ENCODE results near the gene SMOC1.

The SMOC1 gene

DNA sequence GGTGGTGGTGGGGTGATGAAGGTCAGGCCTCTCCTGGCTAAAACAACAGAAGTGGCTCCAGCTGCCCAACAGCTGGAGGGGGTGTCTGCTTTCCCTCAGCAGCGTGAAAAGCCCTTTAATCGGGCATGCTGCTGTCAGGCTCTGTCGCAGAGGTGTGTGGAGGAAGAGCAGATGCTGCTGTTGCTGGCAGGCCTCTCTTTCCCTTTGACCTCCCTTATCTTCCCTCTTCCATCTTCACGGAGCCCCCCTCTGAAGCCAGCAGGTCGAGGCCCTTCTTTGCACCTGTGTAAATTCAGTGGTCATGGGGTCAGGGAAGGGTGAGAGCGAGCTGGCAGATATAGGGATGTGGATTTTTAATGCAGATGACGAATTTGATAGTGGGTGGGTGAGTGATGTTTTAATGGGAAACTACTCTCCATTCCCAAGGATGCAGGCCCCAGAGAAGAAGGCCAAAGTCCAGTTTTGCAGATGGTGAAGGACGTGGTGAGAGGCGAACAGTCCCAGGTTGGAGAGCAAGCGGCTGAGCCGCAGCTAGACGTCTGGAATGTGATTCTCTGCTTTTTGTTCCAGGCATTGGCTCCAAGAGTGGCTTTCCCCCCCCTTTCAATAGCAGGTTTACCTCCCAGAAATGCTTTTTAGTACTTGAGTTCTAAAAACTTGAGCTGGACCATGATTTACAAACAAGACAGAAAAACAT lies 64.0 kb downstream of the SMOC1 start:
- DNase-seq: no peak

DNA sequence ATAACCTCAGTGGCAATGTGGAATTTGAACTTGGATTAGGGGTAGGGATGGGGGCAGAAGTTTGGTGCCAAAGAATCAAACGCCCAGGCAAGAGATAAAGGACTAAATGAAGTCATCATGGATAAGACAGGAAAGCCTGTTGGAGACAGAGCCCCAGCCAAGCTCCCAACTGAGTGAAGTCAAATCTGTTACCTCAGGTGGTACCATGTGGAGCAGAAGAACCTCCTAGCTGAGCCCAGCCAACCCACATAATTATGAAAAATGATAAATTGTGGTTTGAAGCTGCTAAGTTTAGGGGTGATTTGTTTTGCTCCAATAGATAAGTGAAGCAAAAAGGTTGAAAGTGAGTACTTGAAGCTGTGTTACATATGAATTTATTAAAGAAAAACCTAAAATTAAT lies 66.1 kb downstream of the SMOC1 start:
- DNase-seq: no peak

DNA sequence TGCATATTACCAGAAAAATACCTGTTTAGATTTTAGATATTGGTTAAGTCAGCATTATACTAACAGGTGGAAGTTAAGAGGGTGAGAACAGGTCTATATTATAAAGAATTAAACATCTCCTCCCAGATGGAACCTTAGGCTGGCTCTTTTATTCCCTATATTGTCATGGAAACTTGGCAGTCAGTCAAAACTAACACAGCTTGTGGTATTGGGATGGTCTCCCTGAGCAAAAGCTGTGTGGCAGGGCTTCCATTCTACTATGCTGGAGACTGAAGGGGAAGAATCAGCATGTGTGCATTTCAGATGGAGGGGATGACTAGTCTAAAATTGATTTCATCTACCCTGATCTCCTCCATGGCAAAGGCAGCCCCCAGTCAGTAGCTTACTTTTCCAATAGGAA lies 66.7 kb downstream of the SMOC1 start:
- DNase-seq: no peak

DNA sequence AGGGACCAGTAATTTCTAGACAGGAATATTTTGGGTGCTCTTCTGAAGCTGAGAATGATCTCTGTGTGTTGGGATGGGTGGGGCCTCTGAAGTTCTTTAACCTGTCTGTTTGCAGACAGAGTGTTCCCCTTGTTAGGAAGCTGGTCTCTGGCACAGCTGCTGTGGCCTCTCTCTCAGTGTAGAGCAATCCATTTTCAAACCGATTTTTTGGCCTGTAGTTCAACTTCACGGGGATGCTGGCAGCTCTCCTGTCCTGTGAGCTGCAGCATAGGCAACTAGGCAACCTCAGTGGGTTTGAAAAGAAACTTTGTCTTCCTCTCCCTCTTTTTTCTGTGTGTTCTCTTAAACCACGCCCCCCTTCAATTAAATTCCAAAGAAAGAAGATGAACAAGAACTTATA lies 69.1 kb downstream of the SMOC1 start:
- DNase-seq: no peak

DNA sequence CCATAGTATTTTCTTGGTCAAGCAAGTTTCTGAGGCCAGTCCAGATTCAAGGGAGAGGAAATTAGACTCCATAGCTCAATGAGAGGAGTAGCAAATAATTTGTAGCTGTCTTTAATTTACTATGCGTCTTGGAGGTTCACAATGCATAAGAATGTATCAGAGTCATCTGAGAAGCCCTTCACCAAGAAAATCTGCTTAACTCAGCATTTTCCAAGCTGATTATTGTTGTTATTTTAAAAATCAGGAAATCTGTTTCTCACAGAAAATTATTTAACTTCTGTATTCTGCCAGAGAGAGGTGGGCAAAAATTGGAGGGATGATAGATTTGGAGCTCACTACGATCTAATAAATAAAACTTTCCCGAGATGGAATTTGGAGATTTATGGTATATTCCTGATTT lies 72.0 kb downstream of the SMOC1 start:
- DNase-seq: no peak

DNA sequence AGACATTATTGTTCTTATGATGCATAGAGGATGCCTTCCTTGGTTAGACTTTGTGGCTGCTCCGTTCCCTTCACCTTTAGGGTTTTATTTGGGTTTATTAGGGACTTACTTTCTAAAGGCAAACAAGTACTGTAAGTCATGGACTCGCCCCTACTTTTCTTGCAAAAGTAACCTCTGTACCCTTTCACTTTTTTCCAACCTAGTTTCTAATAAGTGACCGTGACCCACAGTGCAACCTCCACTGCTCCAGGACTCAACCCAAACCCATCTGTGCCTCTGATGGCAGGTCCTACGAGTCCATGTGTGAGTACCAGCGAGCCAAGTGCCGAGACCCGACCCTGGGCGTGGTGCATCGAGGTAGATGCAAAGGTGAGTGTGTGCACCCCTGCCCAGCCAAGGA lies 72.7 kb downstream of the SMOC1 start:
- no peak for DNase-seq

DNA sequence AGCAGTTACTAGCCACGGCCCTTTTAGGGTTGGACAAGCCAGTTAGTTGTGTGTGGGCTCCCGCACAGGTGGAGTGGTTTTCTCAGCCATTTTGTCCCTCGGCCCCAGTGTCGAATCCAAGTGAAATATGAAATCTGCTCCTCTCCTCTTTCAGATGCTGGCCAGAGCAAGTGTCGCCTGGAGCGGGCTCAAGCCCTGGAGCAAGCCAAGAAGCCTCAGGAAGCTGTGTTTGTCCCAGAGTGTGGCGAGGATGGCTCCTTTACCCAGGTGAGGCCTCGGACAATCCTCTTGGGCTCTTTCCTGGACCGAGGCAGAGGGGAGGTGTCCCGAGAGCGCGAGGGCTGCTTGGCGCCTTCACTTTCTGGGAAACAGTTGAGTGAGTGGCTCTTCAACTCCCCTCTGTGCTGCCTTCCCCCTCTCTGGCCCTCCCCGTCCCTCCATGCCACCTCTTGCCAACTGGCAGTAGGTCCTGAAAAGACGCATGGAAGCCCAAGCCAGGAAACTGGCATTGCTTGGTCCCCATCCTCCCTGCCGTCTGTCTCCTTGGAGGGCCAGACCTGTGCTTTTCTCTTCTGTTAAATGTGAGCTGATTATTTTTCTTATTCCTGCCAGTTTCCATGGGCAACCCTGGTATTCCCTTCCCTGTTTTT lies 74.2 kb downstream of the SMOC1 start:
- peak; percentile 47 for DNase-seq

DNA sequence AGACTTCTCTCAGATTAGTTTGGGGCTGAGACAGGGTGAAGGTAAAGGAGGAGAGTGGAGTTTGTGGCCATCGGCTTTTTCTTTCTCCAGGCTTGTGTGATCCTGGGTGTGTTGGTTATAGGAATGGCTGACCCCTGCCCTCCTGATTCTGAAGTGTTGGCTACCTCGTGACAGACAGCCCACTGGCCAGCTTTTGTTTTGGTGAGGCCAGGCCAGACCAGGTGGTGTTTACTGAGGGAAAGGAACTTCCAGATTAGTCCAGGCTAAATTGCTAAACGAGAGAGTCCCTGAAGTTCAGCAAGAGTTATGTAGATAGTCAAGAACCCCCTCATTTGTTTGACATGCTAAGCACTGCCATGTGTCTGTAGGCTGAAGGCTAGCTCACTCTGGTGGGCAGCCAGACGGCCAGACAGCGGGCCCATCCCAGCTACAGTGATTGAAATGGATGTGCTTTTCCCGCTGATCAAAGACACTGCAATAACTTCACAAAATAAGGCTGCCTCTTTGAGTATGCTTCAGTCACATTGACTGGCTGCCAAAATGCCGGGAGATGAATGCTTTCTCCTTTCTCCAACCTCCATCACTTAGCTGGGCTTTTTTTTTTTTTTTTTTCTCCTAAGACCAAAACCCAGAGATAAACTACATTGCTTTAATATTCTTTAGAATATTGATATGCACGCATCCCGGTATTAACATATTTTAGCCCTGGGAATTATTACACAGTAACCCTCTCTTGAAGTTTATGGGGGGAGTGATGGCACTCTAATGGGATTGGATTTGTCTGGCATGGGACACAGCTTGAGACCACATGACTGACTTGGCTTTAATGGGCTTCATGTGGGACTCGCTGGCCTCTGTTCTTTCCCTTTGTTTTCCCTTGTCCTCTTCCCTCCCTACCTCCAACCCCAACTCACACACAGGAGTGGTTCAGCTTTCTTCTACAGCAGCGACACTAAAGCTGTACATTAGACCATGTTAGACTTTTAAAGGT lies 76.9 kb downstream of the SMOC1 start:
- DNase-seq: no peak

DNA sequence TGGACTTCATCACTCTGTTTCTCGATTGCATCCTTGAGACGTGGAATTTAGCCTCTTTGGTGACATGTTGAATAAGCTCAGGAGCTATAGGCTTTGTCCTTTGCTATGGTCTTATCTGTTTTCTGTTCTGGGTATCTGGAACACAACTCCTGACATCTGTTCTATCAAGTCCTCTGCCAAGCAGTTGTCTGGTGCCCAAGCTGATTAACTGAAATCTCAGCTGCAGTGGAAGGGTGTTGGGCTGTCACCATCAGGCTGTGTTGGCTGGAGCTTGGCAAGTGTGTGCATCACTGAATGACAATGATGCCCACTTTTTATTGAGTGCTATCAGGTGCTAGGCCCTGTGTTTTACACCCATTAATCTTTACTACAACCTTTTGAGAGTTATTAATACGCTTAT lies 77.8 kb downstream of the SMOC1 start:
- no peak for DNase-seq

DNA sequence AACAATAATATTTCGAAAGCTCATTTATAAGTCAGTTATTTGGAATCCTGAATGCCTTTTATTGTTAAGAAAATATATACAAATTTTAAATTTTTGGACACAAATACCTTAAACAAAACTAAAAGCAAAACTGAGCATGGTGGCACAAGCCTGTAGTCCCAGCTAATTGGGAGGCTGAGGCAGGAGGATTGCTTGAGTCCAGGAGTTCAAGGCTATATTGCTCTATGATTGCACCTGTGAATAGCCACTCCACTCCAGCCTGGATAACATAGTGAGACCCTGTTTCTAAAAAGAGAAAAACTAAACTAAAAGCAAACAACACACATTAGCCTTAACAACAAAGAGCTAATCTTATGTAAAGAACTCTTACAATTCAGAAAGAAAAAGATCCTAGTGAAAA lies 78.8 kb downstream of the SMOC1 start:
- DNase-seq: no peak

DNA sequence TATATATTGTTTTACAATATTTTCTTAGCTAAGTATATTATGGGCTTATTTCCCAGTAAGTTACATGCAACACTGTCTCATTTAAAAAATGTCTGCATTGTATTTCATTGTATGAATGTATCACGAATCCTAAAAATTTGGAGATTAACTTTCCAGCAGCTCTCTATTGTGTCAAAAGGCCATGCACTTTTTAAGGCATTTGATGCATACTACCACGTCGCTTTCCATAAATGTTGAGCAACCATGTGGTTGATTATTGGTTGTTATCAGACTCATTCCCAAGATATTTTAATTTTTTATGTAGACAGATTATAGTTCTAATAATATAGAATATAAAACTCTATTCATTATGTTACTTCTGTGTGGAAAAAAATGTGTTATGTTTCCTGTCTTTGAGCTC lies 79.9 kb downstream of the SMOC1 start:
- DNase-seq: no peak

DNA sequence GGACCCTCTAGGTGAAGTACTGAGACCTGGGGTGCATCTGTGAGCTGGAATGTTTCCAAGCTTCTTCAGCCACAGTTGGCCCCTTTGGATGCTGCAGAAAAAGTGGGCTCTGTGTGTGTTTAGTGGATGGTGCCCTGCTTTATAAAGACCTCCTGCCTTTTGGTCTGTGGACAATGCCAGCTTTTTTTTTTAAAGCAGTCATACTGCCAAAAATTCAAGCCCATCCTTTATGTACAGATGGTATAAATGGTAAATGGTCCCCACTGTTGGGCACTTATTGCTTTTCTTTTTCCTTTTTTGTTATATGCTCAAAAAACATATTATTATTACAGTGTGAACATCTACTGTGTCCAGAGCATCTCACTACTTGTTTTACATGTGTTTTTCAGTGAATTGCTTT lies 81.1 kb downstream of the SMOC1 start:
- DNase-seq: no peak

DNA sequence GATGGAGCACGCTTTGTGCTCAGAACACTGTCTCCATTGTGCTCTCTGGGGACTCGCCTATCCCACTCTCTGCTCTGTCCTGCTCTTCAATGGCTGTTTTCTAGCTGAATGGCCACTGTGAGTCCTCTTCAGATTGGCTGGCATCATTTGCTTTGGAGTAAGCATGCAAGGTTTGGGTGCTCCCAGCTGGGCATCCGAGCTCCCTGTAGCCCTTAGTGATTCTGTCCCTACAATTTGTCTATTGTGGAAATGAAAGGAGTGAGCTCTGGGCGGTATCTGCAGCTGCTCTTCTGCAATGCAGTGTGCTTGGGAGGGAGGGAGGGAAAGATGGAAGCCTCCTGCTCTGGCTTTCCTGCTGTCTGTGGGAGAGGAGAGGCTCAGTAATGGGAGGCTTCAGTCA lies 84.8 kb downstream of the SMOC1 start:
- no peak for DNase-seq

DNA sequence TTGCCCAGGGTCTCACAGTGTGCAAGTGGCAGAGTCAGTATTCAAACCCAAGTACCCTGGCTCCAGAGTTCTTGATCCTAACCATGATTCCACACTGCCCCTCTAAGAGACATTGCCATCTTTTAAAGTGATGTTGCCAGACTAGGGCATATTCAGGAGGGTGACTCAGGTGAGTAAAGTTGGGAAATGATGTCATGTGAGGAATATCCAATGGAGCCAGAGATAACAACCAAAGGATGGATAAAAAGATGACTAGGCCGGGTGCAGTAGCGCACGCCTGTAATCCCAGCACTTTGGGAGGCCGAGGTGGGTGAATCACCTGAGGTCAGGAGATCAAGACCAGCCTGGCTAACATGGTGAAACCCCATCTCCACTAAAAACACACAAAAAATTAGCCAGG lies 85.6 kb downstream of the SMOC1 start:
- no peak for DNase-seq

DNA sequence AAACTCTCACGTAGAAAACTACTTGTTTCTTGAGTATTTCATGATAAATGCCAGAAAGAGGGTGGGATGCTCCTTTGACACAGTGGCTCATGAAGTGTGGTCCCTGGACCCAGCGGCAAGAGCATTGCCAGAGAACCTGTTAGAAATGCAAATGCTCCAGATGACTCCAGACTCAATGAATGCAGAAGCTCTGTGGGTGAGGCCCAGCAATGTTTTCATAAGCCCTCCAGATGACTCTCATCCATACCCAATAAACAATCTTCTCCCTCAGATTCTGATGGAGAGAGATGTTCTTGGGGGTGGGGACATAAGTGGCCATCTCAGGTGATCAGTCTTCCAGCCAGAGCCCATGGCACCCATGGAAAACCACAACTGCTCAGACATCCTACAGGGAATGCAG lies 88.9 kb downstream of the SMOC1 start:
- DNase-seq: no peak

DNA sequence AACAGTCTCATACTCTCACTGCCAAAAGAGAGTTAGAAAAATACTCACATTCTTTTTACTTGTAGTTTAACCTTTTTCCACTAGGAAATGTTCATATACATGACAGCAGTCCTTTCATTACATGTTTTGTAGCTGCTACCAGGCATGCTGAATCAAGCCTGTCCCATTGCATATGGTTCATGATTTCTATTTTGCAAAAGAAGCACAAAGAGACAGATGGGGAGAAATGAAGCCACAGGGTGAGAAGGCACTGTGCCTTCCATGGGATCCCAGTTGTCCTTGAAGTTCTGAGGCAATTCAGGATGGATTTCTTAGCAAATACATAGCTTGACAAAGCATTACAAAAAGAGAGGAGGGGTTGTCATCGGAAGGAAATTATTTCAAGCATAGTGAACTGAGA lies 89.5 kb downstream of the SMOC1 start:
- DNase-seq: no peak

DNA sequence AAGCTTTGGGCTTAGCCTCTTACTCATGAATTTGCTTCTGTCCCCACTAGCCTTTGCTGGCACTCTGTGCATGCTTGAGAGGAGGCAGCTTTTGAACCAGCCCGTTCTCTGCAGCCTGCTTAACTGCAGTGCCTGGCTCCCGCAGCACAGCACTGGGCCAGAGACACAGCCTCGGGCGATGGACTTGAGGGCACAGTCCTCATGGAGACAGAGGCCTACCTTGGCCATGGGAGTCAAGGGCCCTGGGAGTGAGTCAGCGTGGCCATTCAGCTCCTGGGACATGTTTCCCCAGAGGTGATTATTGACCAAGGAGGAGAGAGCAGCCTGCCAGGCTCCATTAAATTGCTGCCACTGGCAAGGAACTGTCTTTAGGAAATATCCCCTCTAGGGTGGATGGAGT lies 93.5 kb downstream of the SMOC1 start:
- no peak for DNase-seq

DNA sequence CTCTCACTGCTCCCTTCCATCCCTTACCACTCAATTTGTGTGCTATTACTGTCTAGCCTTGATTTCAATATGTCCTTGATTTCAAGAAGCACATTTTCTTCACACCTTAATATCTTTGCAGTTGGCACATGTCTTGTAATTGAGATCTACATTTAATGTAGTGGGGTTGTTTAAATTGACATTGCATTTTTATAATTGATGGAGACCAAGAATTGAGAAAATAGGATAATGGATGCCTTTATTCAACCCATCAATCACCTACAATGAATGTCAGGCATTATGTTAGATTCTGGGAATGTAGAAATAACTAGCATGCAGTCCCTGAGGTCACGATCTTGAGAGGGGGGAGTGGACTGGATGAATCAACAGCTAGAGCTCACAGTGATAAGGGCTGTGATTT lies 94.6 kb downstream of the SMOC1 start:
- no peak for DNase-seq

DNA sequence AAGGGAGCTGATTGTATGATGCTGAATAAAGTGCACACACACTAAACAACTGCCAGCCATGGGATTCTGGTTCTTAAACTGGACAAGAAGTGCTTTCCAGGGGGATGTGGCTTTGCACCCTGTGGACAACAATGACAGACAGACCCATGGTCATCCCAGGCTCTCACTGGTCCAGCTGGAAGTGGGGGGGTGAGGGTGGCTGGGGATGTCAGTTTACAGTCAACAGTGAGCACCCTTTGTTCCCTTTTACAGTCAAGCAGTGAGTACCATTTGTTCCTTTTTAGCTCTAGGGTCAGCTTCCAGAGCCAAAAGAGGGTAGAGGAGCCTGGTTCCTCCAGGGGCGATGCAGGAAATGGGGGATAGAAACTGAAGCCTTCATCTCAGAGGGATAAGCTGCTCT lies 100.7 kb downstream of the SMOC1 start:
- DNase-seq: no peak

DNA sequence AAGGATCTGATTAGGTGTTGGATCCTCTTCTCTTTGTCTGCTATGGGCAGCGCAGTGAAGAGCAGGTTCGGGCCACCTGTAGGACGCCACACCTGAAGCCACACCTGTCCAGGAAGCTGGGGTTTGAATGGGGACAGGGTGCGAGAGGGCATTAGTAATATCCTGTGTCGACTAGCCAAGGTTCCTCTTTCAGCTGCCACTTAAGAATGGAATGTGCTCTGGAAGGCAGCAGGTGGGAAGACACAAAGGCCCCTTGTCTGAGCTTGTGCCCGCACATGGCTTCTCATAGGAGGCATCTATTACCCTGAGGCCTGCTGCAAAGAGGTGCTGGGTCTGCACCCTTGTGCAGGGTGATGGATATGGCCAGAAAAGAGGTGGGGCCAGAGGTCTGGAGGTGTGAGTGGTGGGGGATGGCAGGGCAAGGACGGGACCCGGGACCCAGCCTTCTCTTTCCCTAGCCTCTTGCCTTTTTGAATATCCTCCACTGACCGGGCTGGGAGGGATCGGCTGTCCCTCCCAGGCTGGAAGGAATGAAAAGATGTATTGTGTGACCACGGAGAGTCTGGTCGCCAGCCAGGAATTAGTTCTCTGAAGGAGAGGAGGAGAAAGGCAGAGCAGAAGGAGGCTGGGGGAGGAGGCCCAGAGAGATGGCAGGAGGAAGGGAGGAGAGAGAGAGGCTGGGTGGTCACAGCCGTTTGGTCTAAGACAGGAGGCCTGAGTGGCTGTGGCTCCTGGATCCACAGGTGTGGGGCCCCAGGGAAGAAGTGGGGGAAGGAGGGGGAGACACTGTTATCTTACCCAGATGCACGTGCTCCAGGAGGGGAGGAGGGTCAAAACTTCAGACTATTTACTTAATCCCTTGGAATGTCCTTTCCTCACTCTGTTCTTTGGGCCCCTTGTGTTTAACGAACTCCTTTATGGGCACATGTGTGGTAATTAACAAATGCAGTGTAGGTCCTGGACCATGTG lies 101.5 kb downstream of the SMOC1 start:
- peak; percentile 53 for DNase-seq

DNA sequence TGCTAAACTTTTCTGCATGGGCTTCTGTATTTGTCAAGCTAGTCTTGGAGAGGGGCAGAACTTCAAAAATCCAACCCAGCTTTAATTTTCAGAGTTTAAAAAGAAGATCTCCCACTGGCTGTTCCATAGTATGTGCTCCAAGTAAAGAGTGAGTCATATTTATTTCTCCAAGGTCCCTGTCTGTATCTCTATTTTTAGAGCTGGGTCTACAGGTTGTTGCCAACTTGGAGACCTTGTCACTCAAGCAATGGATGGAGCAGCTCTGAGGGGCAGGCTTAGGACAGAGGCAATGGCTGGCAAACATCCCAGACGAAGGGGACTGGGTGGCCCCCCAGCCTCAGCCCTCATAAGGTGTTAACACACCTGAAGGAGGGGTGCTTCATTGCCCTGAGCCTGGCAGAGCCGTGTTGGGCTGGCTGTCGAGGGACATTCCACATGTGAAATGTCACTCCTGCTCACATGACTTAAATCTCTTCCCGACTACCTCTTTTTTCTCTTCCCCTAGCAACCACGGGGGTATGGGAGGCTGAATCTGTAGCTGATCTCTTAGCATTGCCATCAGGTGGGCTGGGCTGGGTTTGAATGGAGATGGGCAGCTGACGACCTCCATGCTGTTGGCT lies 103.1 kb downstream of the SMOC1 start:
- no peak for DNase-seq

DNA sequence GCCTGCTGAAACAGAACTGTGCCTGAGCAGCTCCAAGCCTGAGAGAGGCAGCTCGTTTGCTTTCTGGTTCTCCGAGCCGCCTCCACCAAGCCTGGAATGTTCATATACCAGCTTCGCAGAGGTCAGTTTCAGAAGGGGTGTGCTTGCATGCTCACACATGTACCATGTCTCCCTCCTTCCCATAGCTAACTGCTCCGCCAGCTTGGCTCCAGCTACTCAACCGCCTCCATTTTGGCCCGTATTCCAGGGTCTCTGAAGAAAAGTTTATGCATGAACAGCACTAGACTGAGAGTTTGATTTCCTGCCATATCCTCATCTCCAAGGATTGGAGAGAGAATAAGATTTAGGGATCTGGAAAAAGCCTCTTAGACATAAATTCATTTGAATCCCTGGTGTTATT lies 103.7 kb downstream of the SMOC1 start:
- DNase-seq: peak; percentile 55

All from right forelimb (tissue), 1 donor.